HepG2 (cell line): Measurements from ENCODE around the gene CDX2.

Experiments
- CENPBD1 ChIP-seq: sonication (generic); formaldehyde crosslinking; IDR thresholded peaks from 2 replicates; pipeline ENCODE4 v1.8.0; 2022; ENCODE audit warnings: missing genetic modification reagents, low read depth, mild to moderate bottlenecking, borderline replicate concordance
- HNRNPH1 ChIP-seq: fragments of 200-400 bp; formaldehyde crosslinking; optimal IDR thresholded peaks from 2 replicates; pipeline ENCODE3; 2017; ENCODE audit warnings: mild to moderate bottlenecking, low read depth, low read length
- JUND ChIP-seq: sonication (generic); formaldehyde crosslinking; IDR thresholded peaks from 2 replicates; pipeline ENCODE4 v1.8.0; 2022; ENCODE audit warnings: mild to moderate bottlenecking, missing genetic modification reagents
- MAFK ChIP-seq, 2 experiments: IDR thresholded peaks in 1 of 2; conservative IDR thresholded peaks in 1 of 2; 2 replicates each; pipeline ENCODE4 v1.6.1; 2011; ENCODE audit warnings: improper control_type of control experiment in 2 of 2, low read length in 2 of 2
- MAX ChIP-seq: IDR thresholded peaks from 2 replicates; pipeline ENCODE4 v1.6.1; 2012; ENCODE audit warnings: inconsistent platforms
- NCOA2 ChIP-seq: sonication (generic); formaldehyde crosslinking; IDR thresholded peaks from 2 replicates; pipeline ENCODE4 v1.8.0; 2022; ENCODE audit warnings: inconsistent platforms
- SMC3 ChIP-seq: IDR thresholded peaks from 2 replicates; pipeline ENCODE4 v1.6.1; 2011; ENCODE audit warnings: low read length, improper control_type of control experiment
- SRSF1 ChIP-seq: fragments of 200-400 bp; formaldehyde crosslinking; optimal IDR thresholded peaks from 2 replicates; pipeline ENCODE3; 2017; ENCODE audit warnings: mild to moderate bottlenecking, low read depth, low read length, moderate library complexity
- ZC3H4 ChIP-seq: sonication (generic); formaldehyde crosslinking; IDR thresholded peaks from 2 replicates; pipeline ENCODE4 v1.4.0; 2020; ENCODE audit warnings: missing genetic modification reagents, borderline replicate concordance
- ZNF644 ChIP-seq: IDR thresholded peaks from 2 replicates; pipeline ENCODE4 v1.6.1; 2016; ENCODE audit warnings: low read depth
- TF ChIP-seq, protein P1 (sequence below): sonication (generic); formaldehyde crosslinking; IDR thresholded peaks from 2 replicates; pipeline ENCODE4 v1.5.0; 2020; ENCODE audit warnings: mild to moderate bottlenecking, missing genetic modification reagents, moderate library complexity
- TF ChIP-seq, protein P2 (sequence below), 2 experiments: IDR thresholded peaks; 2 replicates each; pipeline ENCODE4 v1.6.1; 2011 to 2012; ENCODE audit warnings: low read length in 2 of 2, borderline replicate concordance in 1 of 2, low read depth in 1 of 2, mild to moderate bottlenecking in 1 of 2, moderate library complexity in 1 of 2
- TF ChIP-seq, protein P3 (sequence below): sonication (generic); formaldehyde crosslinking; IDR thresholded peaks from 2 replicates; pipeline ENCODE4 v1.5.0; 2020; ENCODE audit warnings: mild to moderate bottlenecking, missing genetic modification reagents
- TF ChIP-seq, protein P4 (sequence below): sonication (generic); formaldehyde crosslinking; IDR thresholded peaks from 2 replicates; pipeline ENCODE4 v1.4.0; 2020; ENCODE audit warnings: missing genetic modification reagents

GRCh38 chr13:27952876-27953675 lies 16.0 kb downstream of the CDX2 start:
- TF ChIP-seq MAFK (conservative IDR thresholded peaks at IDR 0.05 in 1 of 2, IDR thresholded peaks at IDR 0.05 in 1 of 2; ENCODE audit: low read length in 2 of 2), result no peak
- TF ChIP-seq, protein P1, sequence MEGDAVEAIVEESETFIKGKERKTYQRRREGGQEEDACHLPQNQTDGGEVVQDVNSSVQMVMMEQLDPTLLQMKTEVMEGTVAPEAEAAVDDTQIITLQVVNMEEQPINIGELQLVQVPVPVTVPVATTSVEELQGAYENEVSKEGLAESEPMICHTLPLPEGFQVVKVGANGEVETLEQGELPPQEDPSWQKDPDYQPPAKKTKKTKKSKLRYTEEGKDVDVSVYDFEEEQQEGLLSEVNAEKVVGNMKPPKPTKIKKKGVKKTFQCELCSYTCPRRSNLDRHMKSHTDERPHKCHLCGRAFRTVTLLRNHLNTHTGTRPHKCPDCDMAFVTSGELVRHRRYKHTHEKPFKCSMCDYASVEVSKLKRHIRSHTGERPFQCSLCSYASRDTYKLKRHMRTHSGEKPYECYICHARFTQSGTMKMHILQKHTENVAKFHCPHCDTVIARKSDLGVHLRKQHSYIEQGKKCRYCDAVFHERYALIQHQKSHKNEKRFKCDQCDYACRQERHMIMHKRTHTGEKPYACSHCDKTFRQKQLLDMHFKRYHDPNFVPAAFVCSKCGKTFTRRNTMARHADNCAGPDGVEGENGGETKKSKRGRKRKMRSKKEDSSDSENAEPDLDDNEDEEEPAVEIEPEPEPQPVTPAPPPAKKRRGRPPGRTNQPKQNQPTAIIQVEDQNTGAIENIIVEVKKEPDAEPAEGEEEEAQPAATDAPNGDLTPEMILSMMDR, result no peak
- no peak for TF ChIP-seq SMC3
- no peak for TF ChIP-seq HNRNPH1
- TF ChIP-seq, protein P2, sequence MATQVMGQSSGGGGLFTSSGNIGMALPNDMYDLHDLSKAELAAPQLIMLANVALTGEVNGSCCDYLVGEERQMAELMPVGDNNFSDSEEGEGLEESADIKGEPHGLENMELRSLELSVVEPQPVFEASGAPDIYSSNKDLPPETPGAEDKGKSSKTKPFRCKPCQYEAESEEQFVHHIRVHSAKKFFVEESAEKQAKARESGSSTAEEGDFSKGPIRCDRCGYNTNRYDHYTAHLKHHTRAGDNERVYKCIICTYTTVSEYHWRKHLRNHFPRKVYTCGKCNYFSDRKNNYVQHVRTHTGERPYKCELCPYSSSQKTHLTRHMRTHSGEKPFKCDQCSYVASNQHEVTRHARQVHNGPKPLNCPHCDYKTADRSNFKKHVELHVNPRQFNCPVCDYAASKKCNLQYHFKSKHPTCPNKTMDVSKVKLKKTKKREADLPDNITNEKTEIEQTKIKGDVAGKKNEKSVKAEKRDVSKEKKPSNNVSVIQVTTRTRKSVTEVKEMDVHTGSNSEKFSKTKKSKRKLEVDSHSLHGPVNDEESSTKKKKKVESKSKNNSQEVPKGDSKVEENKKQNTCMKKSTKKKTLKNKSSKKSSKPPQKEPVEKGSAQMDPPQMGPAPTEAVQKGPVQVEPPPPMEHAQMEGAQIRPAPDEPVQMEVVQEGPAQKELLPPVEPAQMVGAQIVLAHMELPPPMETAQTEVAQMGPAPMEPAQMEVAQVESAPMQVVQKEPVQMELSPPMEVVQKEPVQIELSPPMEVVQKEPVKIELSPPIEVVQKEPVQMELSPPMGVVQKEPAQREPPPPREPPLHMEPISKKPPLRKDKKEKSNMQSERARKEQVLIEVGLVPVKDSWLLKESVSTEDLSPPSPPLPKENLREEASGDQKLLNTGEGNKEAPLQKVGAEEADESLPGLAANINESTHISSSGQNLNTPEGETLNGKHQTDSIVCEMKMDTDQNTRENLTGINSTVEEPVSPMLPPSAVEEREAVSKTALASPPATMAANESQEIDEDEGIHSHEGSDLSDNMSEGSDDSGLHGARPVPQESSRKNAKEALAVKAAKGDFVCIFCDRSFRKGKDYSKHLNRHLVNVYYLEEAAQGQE (IDR thresholded peaks at IDR 0.05; ENCODE audit: borderline replicate concordance in 1 of 2, low read depth in 1 of 2, low read length in 2 of 2), result no peak
- no peak for TF ChIP-seq NCOA2 (CRISPR knock-in tag)
- TF ChIP-seq, protein P3, sequence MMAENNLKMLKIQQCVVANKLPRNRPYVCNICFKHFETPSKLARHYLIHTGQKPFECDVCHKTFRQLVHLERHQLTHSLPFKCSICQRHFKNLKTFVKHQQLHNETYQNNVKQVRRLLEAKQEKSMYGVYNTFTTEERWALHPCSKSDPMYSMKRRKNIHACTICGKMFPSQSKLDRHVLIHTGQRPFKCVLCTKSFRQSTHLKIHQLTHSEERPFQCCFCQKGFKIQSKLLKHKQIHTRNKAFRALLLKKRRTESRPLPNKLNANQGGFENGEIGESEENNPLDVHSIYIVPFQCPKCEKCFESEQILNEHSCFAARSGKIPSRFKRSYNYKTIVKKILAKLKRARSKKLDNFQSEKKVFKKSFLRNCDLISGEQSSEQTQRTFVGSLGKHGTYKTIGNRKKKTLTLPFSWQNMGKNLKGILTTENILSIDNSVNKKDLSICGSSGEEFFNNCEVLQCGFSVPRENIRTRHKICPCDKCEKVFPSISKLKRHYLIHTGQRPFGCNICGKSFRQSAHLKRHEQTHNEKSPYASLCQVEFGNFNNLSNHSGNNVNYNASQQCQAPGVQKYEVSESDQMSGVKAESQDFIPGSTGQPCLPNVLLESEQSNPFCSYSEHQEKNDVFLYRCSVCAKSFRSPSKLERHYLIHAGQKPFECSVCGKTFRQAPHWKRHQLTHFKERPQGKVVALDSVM, result no peak
- TF ChIP-seq, protein P4, sequence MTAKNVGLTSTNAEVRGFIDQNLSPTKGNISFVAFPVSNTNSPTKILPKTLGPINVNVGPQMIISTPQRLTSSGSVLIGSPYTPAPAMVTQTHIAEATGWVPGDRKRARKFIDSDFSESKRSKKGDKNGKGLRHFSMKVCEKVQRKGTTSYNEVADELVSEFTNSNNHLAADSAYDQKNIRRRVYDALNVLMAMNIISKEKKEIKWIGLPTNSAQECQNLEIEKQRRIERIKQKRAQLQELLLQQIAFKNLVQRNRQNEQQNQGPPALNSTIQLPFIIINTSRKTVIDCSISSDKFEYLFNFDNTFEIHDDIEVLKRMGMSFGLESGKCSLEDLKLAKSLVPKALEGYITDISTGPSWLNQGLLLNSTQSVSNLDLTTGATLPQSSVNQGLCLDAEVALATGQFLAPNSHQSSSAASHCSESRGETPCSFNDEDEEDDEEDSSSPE (CRISPR knock-in tag), result no peak
- TF ChIP-seq MAX, result no peak
- no peak for TF ChIP-seq SRSF1
- no peak for TF ChIP-seq CENPBD1 (CRISPR knock-in tag)
- TF ChIP-seq ZNF644 (CRISPR knock-in tag), result no peak
- no peak for TF ChIP-seq JUND (CRISPR knock-in tag)
- TF ChIP-seq ZC3H4 (CRISPR knock-in tag), result no peak
